ENCODE measurements around the gene ME1.
A peak's percentile ranks its signal among the peaks of the same experiment; 100 is the strongest.

Gene ME1

GRCh38 chr6:83199173-83199862 lies 231.5 kb downstream of the ME1 start:
- Histone ChIP-seq H3K27me3 (ENCODE audit: control insufficient read depth, low read length) (no peaks in the 10 kb centered on the region), H3K36me3 (ENCODE audit: control insufficient read depth, low read length) (no peaks in the 10 kb centered on the region), H3K4me1 (ENCODE audit: control insufficient read depth, low read length) (peaks cover 4% of the 10 kb centered on the region), H3K79me2 (ENCODE audit: control insufficient read depth, low read length) (no peaks in the 10 kb centered on the region), H3K9me3 (ENCODE audit: control insufficient read depth, insufficient read depth, low read length) (no peaks in the 10 kb centered on the region), H3K27ac (ENCODE audit: low read depth, low read length) (no peak overlapping the region), H3K4me3 (ENCODE audit: low read length) (no peak overlapping the region), H4K20me1 (ENCODE audit: control insufficient read depth, insufficient read depth, low read depth, low read length) (no peaks in the 10 kb centered on the region), H3K9me2 (replicated peaks; ENCODE audit: control insufficient read depth, low read length) (no peaks in the 10 kb centered on the region), H3K4me2 (ENCODE audit: low read length) (no peak overlapping the region), H3F3A (ENCODE audit: control insufficient read depth, insufficient read depth) (no peaks in the 10 kb centered on the region)
- TF ChIP-seq EZH2phosphoT487 (IDR thresholded peaks at IDR 0.05; ENCODE audit: borderline replicate concordance, low read length) (no peak), CTCF (IDR thresholded peaks at IDR 0.05; ENCODE audit: low read depth, low read length, poor library complexity, severe bottlenecking) (no peak)

DNA sequence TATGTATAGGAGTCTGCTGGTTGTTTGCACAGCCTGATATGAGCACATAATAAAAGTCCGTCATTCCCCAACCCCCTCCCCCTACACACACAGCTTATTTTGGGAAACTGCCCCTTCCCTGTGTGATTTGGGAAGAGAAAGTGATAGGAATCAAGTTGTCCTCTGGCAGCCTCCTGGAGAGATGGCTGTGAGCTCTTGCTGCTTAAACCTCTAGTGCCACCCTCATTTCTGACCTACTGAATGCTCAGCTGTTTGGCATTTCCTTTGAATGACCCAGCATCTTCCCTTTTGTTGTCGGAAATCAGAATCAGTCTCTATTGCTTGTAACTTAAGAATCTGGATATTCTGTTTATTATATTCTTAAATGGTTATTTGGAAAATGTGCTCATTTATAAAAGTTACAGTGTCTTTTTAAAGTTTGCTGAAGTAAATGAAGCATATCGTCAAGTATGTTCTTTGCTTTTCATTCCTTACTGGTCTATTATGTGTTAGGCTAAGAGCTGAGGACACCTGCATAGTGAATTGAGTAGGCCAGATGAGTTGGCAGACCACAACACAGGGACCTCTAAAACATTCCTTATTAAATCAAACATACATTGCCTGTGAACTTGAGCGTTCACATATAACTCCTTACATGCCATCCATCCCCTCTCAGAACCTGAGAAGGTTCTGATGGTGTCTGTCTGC lies 232.2 kb downstream of the ME1 start:
- H3K79me2 ChIP-seq (ENCODE audit: control insufficient read depth, low read length) = no peaks in the 10 kb centered on the region
- H3F3A ChIP-seq (ENCODE audit: control insufficient read depth, insufficient read depth) = no peaks in the 10 kb centered on the region
- no peak overlapping the region for H3K4me3 ChIP-seq (ENCODE audit: low read length)
- no peak for TF ChIP-seq CTCF (IDR thresholded peaks at IDR 0.05; ENCODE audit: low read depth, low read length, poor library complexity, severe bottlenecking)
- TF ChIP-seq EZH2phosphoT487 (IDR thresholded peaks at IDR 0.05; ENCODE audit: borderline replicate concordance, low read length) = no peak
- H3K36me3 ChIP-seq (ENCODE audit: control insufficient read depth, low read length) = no peaks in the 10 kb centered on the region
- no peak overlapping the region for H3K4me2 ChIP-seq (ENCODE audit: low read length)
- H3K27ac ChIP-seq (ENCODE audit: low read depth, low read length) = no peak overlapping the region
- no peaks in the 10 kb centered on the region for H3K9me2 ChIP-seq (replicated peaks; ENCODE audit: control insufficient read depth, low read length)
- H3K27me3 ChIP-seq (ENCODE audit: control insufficient read depth, low read length) = no peaks in the 10 kb centered on the region
- H3K9me3 ChIP-seq (ENCODE audit: control insufficient read depth, insufficient read depth, low read length) = no peaks in the 10 kb centered on the region
- H3K4me1 ChIP-seq (ENCODE audit: control insufficient read depth, low read length) = peaks cover 11% of the 10 kb centered on the region
- H4K20me1 ChIP-seq (ENCODE audit: control insufficient read depth, insufficient read depth, low read depth, low read length) = no peaks in the 10 kb centered on the region

DNA sequence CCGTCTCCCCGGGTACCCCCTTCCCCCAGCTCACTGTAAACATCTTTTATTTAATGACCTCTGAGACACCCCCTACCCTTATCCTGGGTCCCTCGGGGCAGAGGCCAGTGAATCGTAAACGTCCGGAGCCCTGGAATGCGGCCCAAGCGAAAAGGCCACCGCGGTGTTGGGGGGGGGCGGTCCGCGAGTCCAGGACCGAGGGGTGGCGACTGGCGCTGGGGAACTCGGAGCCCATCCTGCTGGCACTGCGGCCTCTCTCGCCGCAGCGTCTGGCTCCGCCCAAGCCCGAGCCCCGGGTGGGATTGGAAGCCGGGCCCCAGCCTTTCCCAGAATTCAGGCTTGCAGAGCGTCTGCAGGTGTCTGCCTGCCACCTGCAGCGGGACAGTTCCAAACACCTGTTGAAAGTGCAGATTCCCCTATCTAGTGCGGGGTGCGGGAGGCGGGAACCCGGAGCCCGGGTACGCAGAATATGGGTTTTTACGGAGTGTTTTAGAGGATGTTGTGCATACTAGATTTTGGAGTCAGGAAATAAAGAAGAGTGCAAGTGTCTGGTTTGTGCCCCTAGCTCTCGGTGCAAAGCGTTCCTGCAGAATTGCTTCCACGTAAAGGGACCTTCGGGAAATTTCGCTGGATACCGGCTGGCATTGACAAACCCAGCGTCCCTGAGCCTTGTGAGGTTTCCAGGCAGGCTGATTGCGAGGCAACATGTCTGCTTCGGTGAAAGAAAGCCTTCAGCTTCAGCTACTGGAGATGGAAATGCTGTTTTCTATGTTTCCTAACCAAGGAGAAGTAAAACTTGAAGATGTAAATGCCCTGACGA lies 236.9 kb downstream of the ME1 start:
- peak overlapping the region; percentile 75 for H3K4me2 ChIP-seq (ENCODE audit: low read length)
- no peaks in the 10 kb centered on the region for H3K9me3 ChIP-seq (ENCODE audit: control insufficient read depth, insufficient read depth, low read length)
- H3K4me1 ChIP-seq (ENCODE audit: control insufficient read depth, low read length) = peaks cover 17% of the 10 kb centered on the region
- H3K79me2 ChIP-seq (ENCODE audit: control insufficient read depth, low read length) = peaks cover 23% of the 10 kb centered on the region
- TF ChIP-seq EZH2phosphoT487 (IDR thresholded peaks at IDR 0.05; ENCODE audit: borderline replicate concordance, low read length) (no peak), CTCF (IDR thresholded peaks at IDR 0.05; ENCODE audit: low read depth, low read length, poor library complexity, severe bottlenecking) (no peak)
- no peaks in the 10 kb centered on the region for H3K9me2 ChIP-seq (replicated peaks; ENCODE audit: control insufficient read depth, low read length)
- peak overlapping the region; percentile 85 for H3K4me3 ChIP-seq (ENCODE audit: low read length)
- H4K20me1 ChIP-seq (ENCODE audit: control insufficient read depth, insufficient read depth, low read depth, low read length) = no peaks in the 10 kb centered on the region
- no peak overlapping the region for H3K27ac ChIP-seq (ENCODE audit: low read depth, low read length)
- H3K27me3 ChIP-seq (ENCODE audit: control insufficient read depth, low read length) = no peaks in the 10 kb centered on the region
- peaks cover 14% of the 10 kb centered on the region for H3K36me3 ChIP-seq (ENCODE audit: control insufficient read depth, low read length)
- H3F3A ChIP-seq (ENCODE audit: control insufficient read depth, insufficient read depth) = no peaks in the 10 kb centered on the region

Data from DOHH2 (cell line).